ENCODE measurements around the gene COL25A1. TPM values are rescaled to one million over a fixed set of nuclear protein-coding genes. Genes with fewer than 3 reads are reported as not detected.

The COL25A1 gene
- total RNA-seq, 1 donor from 2014 or later: not detected

- H3K9me3 Mint-ChIP-seq: peaks cover 18% of the 10 kb centered on the region
- no peak for DNase-seq (ENCODE audit: low spot score)
- no peaks in the 10 kb centered on the region for H3K36me3 Mint-ChIP-seq (ENCODE audit: low read depth)
- H3K4me3 Mint-ChIP-seq (ENCODE audit: low read depth): no peak overlapping the region
- intact Hi-C loops (cut with micrococcal nuclease): no loop called here
- no peaks in the 10 kb centered on the region for H3K27me3 Mint-ChIP-seq (ENCODE audit: low read depth)
- H3K27ac Mint-ChIP-seq: no peak overlapping the region
- H3K4me1 Mint-ChIP-seq (ENCODE audit: low read depth): no peaks in the 10 kb centered on the region
Observed at GRCh38 chr4:109020861-109021260, 281.6 kb downstream of the COL25A1 start.

- Mint-ChIP-seq H3K9me3 (peaks cover 5% of the 10 kb centered on the region), H3K27me3 (ENCODE audit: low read depth) (no peaks in the 10 kb centered on the region), H3K36me3 (ENCODE audit: low read depth) (no peaks in the 10 kb centered on the region), H3K4me3 (ENCODE audit: low read depth) (no peak overlapping the region), H3K4me1 (ENCODE audit: low read depth) (no peaks in the 10 kb centered on the region), H3K27ac (no peak overlapping the region)
- intact Hi-C loops (cut with micrococcal nuclease): no loop called here
- DNase-seq (ENCODE audit: low spot score): no peak
Observed at GRCh38 chr4:109016200-109016599, 286.3 kb downstream of the COL25A1 start.

DNA sequence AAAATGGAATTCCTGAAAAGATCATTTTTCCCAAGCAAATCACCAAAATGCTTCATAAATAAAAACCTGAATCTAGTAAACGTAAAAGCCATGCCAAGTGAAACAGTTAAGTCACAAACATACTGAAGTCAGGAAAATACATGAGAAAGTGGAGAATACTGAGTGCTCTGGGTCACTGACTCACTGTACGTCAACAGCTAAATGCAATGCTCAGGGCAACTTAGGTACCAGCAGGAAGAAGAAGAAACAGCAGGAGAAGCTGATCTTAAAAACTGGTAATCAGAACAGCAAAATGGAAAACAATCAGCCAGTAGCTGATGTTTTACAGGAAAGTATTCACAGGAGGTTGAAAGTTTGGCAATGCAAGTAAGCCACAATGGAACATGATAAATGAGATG, 287.0 kb downstream of the COL25A1 start:
- Mint-ChIP-seq H3K36me3 (ENCODE audit: low read depth) (no peaks in the 10 kb centered on the region), H3K4me1 (ENCODE audit: low read depth) (no peaks in the 10 kb centered on the region), H3K27me3 (ENCODE audit: low read depth) (no peaks in the 10 kb centered on the region), H3K4me3 (ENCODE audit: low read depth) (no peak overlapping the region), H3K9me3 (no peaks in the 10 kb centered on the region), H3K27ac (no peak overlapping the region)
- no peak for DNase-seq (ENCODE audit: low spot score)
- intact Hi-C loops (cut with micrococcal nuclease): no loop called here

DNA sequence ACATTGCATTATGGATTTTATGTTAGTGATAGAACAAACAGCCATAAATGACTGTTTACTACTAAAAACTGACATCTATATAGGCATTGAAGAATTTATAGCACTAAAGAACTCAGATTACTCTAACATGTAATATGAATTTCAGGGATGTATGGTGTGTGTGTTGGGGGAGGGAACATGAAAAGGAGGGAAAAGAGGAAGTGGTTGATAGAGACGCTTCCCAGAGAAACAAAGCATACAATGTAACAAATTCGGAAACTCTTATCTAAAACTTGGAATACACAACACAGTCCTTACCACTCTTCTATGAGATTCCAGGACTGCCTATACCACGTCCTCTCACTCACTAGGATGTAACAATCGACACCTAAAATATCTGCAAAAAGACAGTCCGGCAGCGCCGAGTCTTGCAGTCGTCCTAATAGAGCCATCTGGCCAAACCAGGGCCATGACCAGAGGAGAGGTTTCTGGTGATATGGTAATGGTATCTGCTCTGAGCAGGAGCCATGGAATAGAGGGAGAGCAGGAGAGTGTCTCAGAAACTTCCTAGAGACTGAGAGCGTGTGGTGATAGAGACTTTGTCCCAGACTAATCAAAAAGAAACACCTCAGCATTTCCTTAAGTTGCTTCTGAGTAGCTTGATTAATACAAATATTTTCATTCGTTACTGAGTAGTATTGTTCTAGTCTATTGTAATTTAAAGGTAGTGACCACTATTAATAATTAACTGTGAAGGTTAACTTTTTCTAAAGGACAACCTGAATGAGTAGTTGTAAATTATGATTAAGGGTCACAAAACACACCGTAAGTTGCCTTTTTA, 287.7 kb downstream of the COL25A1 start:
- intact Hi-C loops (cut with micrococcal nuclease): no loop called here
- Mint-ChIP-seq H3K27ac (no peak overlapping the region), H3K4me3 (ENCODE audit: low read depth) (no peak overlapping the region), H3K9me3 (no peaks in the 10 kb centered on the region), H3K36me3 (ENCODE audit: low read depth) (no peaks in the 10 kb centered on the region), H3K4me1 (ENCODE audit: low read depth) (peaks cover under 1% of the 10 kb centered on the region), H3K27me3 (ENCODE audit: low read depth) (no peaks in the 10 kb centered on the region)
- DNase-seq (ENCODE audit: low spot score): no peak

DNA sequence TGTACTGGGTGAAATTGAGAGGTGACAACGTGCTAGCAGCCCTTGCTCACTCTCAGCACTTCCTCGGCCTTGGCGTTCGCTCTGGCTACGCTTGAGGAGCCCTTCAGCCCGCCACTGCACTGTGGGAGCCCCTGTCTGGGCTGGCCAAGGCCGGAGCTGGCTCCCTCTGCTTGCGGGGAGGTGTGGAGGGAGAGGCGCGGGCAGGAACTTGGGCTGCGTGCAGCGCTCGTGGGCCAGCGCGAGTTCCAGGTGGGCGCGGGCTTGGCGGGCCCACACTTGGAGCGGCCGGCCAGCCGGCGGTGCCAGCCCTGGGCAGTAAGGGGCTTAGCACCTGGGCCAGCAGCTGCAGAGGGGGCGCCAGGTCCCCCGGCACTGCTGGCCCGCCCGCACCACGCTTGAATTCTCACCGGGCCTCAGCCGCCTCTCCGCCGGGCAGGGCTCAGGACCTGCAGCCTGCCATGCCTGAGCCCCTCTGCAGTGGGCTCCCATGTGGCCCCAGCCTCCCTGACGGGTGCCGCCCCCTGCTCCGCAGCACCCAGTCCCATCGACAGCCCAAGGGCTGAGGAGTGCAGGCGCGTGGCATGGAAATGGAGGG, 290.1 kb downstream of the COL25A1 start:
- DNase-seq (ENCODE audit: low spot score): no peak
- Mint-ChIP-seq H3K9me3 (no peaks in the 10 kb centered on the region), H3K27me3 (ENCODE audit: low read depth) (no peaks in the 10 kb centered on the region), H3K27ac (no peak overlapping the region), H3K36me3 (ENCODE audit: low read depth) (no peaks in the 10 kb centered on the region), H3K4me3 (ENCODE audit: low read depth) (no peak overlapping the region), H3K4me1 (ENCODE audit: low read depth) (peaks cover 3% of the 10 kb centered on the region)
- intact Hi-C loops (cut with micrococcal nuclease): no loop called here

DNA sequence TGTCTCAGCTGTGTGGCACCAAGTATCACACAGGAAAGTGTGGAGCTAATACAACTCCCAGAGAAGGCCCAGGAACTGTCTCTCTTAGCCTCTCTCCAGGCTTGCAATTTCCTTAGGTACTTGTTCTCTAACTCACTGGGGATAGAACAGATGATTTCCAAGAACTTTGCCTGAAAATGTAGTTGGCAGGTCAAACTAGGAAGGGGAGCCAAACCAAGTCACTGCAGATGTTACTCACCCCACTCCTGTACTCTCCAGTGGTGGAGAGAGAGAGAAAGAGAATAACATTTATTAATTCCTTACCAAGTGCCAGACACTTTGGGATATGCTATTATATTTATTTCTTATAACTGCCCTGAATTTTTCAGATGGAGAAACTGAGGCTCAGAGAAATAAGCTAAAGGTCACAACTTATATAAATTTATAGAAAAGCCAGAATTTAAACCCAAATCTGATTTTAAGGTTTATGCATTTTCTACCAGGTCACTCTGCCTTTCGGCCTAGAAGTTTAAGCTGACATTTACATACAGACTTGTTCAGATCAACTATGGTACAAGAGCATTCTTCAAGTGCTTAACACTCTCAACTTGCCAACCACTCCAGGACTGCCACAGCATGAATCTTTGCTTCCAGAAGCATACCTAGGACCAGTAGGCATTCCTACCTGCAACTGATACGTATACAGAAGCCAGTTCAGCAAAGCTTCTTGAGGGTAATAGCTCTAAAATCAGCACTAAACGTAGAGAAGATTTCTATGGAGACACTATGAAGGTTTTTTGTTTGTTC, 291.0 kb downstream of the COL25A1 start:
- DNase-seq (ENCODE audit: low spot score): no peak
- intact Hi-C loops (cut with micrococcal nuclease): no loop called here

DNA sequence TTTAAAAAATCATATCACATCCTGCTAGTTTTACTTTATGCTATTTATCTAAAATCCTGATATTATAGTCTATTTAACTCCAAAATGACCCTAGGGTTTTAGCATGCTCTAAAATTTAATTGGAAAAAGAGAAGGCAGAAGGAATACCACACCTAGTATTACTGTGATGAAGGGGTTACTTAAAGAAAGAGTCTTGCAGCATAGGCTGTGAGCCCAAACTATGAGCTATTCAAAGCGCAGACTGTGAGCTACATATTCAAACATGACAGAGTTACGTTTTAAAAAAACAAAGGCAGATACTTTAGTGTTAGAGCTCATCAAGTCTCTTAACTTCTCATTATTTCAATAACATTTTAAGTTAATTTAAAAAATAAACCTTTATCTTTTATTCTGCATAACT, 291.9 kb downstream of the COL25A1 start:
- Mint-ChIP-seq H3K4me3 (ENCODE audit: low read depth) (no peak overlapping the region), H3K4me1 (ENCODE audit: low read depth) (peaks cover 6% of the 10 kb centered on the region), H3K9me3 (no peaks in the 10 kb centered on the region), H3K27ac (no peak overlapping the region), H3K36me3 (ENCODE audit: low read depth) (no peaks in the 10 kb centered on the region), H3K27me3 (ENCODE audit: low read depth) (no peaks in the 10 kb centered on the region)
- no peak for DNase-seq (ENCODE audit: low spot score)
- intact Hi-C loops (cut with micrococcal nuclease): no loop called here

More for the DNA sequence above, 291.0 kb downstream of the COL25A1 start:
- no peak overlapping the region for H3K4me3 Mint-ChIP-seq (ENCODE audit: low read depth)
- H3K27me3 Mint-ChIP-seq (ENCODE audit: low read depth): no peaks in the 10 kb centered on the region
- no peaks in the 10 kb centered on the region for H3K36me3 Mint-ChIP-seq (ENCODE audit: low read depth)
- H3K27ac Mint-ChIP-seq: no peak overlapping the region
- H3K9me3 Mint-ChIP-seq: no peaks in the 10 kb centered on the region
- H3K4me1 Mint-ChIP-seq (ENCODE audit: low read depth): peaks cover 3% of the 10 kb centered on the region

DNA sequence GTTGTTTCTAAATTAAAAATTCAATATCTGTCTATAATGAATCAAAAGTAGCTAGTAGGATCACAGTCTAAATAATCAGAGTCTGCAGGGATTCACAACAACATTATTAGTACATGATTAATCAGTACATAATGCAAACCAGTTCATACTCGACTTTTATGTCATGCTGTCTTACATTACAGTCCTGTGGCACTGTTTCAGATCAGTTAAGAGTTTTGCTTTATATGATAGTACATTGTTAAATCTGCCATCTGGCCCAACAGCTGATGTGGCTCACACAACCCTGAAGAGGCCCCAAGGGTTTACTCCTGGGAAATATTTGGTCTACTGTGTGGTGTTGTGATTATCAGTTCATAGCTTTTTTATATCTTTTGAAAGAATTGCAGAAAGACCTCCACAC, 292.5 kb downstream of the COL25A1 start:
- Mint-ChIP-seq H3K27ac (no peak overlapping the region), H3K9me3 (no peaks in the 10 kb centered on the region), H3K4me1 (ENCODE audit: low read depth) (peaks cover 13% of the 10 kb centered on the region), H3K4me3 (ENCODE audit: low read depth) (no peak overlapping the region), H3K36me3 (ENCODE audit: low read depth) (no peaks in the 10 kb centered on the region), H3K27me3 (ENCODE audit: low read depth) (no peaks in the 10 kb centered on the region)
- no peak for DNase-seq (ENCODE audit: low spot score)
- intact Hi-C loops (cut with micrococcal nuclease): no loop called here

DNA sequence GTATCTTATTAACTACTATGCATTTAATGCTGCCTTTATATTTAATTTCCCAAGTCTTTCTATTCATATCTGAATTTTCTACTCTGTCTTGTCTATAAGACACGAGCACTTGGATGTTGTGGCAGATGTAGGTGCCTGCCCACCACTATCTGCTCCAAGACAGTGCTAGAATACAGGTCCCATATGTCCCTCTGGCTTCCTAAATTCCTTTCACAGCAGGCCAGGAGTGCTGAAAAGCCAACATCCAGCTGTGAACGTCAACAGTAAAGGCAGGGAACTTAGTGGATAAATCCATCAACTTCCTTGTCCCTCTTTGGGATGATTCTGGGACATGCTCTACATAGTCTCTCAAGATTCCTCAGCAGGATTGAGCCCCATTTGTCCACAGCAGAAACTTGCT, 294.5 kb downstream of the COL25A1 start:
- Mint-ChIP-seq H3K27me3 (ENCODE audit: low read depth) (no peaks in the 10 kb centered on the region), H3K36me3 (ENCODE audit: low read depth) (no peaks in the 10 kb centered on the region), H3K4me1 (ENCODE audit: low read depth) (peaks cover 17% of the 10 kb centered on the region), H3K9me3 (no peaks in the 10 kb centered on the region), H3K4me3 (ENCODE audit: low read depth) (no peak overlapping the region), H3K27ac (no peak overlapping the region)
- intact Hi-C loops (cut with micrococcal nuclease): no loop called here
- DNase-seq (ENCODE audit: low spot score): no peak

GRCh38 chr4:109005523-109005922, 296.9 kb downstream of the COL25A1 start:
- H3K36me3 Mint-ChIP-seq (ENCODE audit: low read depth): no peaks in the 10 kb centered on the region
- no peaks in the 10 kb centered on the region for H3K27me3 Mint-ChIP-seq (ENCODE audit: low read depth)
- H3K4me1 Mint-ChIP-seq (ENCODE audit: low read depth): peaks cover 17% of the 10 kb centered on the region
- H3K9me3 Mint-ChIP-seq: no peaks in the 10 kb centered on the region
- no peak overlapping the region for H3K4me3 Mint-ChIP-seq (ENCODE audit: low read depth)
- intact Hi-C loops (cut with micrococcal nuclease): loop anchor here (2.0 kb wide), 1 partner anchor 17 kb away; no protein-coding TSS in a partner anchor
- peak overlapping the region; percentile 62 for H3K27ac Mint-ChIP-seq
- DNase-seq (ENCODE audit: low spot score): no peak

GRCh38 chr4:109004418-109004817, 298.0 kb downstream of the COL25A1 start:
- Mint-ChIP-seq H3K27ac (no peak overlapping the region), H3K27me3 (ENCODE audit: low read depth) (no peaks in the 10 kb centered on the region), H3K36me3 (ENCODE audit: low read depth) (no peaks in the 10 kb centered on the region), H3K4me3 (ENCODE audit: low read depth) (no peak overlapping the region), H3K4me1 (ENCODE audit: low read depth) (peaks cover 16% of the 10 kb centered on the region), H3K9me3 (no peaks in the 10 kb centered on the region)
- DNase-seq (ENCODE audit: low spot score): no peak
- intact Hi-C loops (cut with micrococcal nuclease): loop anchor here (2.0 kb wide), 1 partner anchor 16 kb away; no protein-coding TSS in a partner anchor

- Mint-ChIP-seq H3K4me1 (ENCODE audit: low read depth) (peaks cover 14% of the 10 kb centered on the region), H3K4me3 (ENCODE audit: low read depth) (no peak overlapping the region), H3K27me3 (ENCODE audit: low read depth) (no peaks in the 10 kb centered on the region), H3K27ac (no peak overlapping the region), H3K9me3 (no peaks in the 10 kb centered on the region), H3K36me3 (ENCODE audit: low read depth) (no peaks in the 10 kb centered on the region)
- no peak for DNase-seq (ENCODE audit: low spot score)
- intact Hi-C loops (cut with micrococcal nuclease): loop anchor here (2.0 kb wide), 1 partner anchor 15 kb away; no protein-coding TSS in a partner anchor
Observed at GRCh38 chr4:109003964-109004363, 298.5 kb downstream of the COL25A1 start.
